C4-2B (cell line): ENCODE results near the gene VAV3.

Experiments used
- ZFX ChIP-seq: fragments of 450-650 bp; IDR thresholded peaks from 2 replicates; pipeline ENCODE4 v1.6.1; 2017
- TF ChIP-seq, protein P1 (sequence below): fragments of 450-650 bp; conservative IDR thresholded peaks from 2 replicates; pipeline ENCODE4 v1.5.1; 2017; ENCODE audit warnings: mild to moderate bottlenecking

DNA sequence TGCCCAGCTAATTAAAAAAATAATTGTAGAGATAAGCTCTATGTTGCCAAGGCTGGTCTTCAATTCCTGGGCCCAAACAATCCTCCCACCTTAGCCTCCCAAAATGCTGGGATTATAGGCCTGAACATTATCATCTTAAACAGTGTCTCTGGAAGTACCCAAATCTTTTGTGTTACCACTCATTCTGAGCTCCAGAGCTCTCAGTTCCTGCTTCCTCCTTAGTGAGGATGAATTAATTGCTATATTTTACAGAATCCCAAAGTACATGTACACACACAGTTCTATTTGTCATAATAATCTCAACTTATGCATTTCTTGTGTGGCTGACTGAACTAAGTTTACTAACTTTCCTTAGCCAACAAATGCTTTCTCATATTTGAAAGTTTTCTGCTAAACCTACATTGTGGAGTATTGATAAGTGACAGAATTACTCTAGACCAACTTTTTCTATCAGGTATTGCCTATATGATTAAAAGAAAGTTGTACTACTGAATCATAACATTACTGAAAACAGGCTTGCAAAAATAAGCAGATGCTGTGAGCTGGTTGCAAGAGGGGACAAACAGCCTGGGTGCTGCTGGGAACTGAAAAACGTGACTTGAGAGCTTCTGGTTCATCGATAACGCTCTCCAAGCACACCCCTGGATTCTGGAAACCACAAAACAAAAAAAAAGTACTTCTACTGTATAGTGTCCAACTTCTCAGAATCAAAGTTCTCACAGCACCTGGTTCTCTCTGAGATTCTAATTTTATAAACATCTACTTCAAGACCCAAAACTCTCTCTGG lies 15.3 kb downstream of the VAV3 start:
- TF ChIP-seq, protein P1, sequence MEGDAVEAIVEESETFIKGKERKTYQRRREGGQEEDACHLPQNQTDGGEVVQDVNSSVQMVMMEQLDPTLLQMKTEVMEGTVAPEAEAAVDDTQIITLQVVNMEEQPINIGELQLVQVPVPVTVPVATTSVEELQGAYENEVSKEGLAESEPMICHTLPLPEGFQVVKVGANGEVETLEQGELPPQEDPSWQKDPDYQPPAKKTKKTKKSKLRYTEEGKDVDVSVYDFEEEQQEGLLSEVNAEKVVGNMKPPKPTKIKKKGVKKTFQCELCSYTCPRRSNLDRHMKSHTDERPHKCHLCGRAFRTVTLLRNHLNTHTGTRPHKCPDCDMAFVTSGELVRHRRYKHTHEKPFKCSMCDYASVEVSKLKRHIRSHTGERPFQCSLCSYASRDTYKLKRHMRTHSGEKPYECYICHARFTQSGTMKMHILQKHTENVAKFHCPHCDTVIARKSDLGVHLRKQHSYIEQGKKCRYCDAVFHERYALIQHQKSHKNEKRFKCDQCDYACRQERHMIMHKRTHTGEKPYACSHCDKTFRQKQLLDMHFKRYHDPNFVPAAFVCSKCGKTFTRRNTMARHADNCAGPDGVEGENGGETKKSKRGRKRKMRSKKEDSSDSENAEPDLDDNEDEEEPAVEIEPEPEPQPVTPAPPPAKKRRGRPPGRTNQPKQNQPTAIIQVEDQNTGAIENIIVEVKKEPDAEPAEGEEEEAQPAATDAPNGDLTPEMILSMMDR: no peak
- TF ChIP-seq ZFX: no peak
